A549 treated with DMSO at 1 μM for 4 hours (cell line): ENCODE results near the gene MRPS35. TPM values are rescaled to one million over a fixed set of nuclear protein-coding genes. Genes with fewer than 3 reads are reported as not detected.

Experiments
- total RNA-seq: library from RNA; stranded (reverse); fragments of 200-300 nt; extraction: Qiagen RNA extraction; gene quantifications from 5 replicates; pipeline ENCODE4 v1.2.3, GENCODE V29; 2022; ENCODE audit warnings: low read depth

Gene MRPS35
- total RNA-seq, result 91.8 to 108 TPM (median 98.3 TPM) in 5 replicates

GRCh38 chr12:27710592-27711316, at the start of gene MRPS35:
Gene MRPS35, plus strand, starts transcription at chr12:27710832. Its CDS starts 12 bp downstream, at chr12:27710844.

GRCh38 chr12:27696293-27696652, 14.4 kb upstream of the MRPS35 start, which contains the start of gene REP15:
Gene REP15, plus strand, starts transcription at chr12:27696447. Its CDS starts 116 bp downstream, at chr12:27696563.

GRCh38 chr12:27779920-27780611, 69.4 kb downstream of the MRPS35 start, which contains the start of the genes KLHL42 and MANSC4:
Gene KLHL42, plus strand, starts transcription at chr12:27780233. Its CDS starts 98 bp downstream, at chr12:27780331.
Gene MANSC4, minus strand, starts transcription at chr12:27780236. Its CDS starts 8,960 bp downstream, at chr12:27771276.

Other genes with a start within 250 kb of the MRPS35 start
- 25.9 to 36.9 TPM (median 34.2 TPM) in 5 replicates for gene PPFIBP1, start 186.6 kb upstream of the MRPS35 start, total RNA-seq
- gene REP15, start 14.4 kb upstream of the MRPS35 start, total RNA-seq, result 0.22 to 0.78 TPM (median 0.49 TPM) in 5 replicates
- gene KLHL42, start 69.4 kb downstream of the MRPS35 start, total RNA-seq, result 17.0 to 21.2 TPM (median 20.8 TPM) in 5 replicates
- gene MANSC4, start 69.4 kb downstream of the MRPS35 start, total RNA-seq, result not detected in 5 replicates